Right ventricle myocardium superior (tissue), 1 donor: ENCODE results near the gene PRKCE. TPM values are rescaled to one million over a fixed set of nuclear protein-coding genes. Genes with fewer than 3 reads are reported as not detected.

Source experiments
- ATAC-seq: fragments of 200-7000 bp; cut with Tn5 transposase; one replicate; pipeline ENCODE4 v1.9.1; 2020; ENCODE audit warnings: mild to moderate bottlenecking; ENCODE audit not compliant: poor library complexity
- DNase-seq: peaks from one replicate; pipeline ENCODE4 v3.0.0-alpha.2; 2020
- intact Hi-C: fragments of 100-400 bp; cut with DNase I; formaldehyde crosslinking; loops from one replicate; pipeline ENCODE4 v1.11.2; 2022
- total RNA-seq: library from RNA; stranded (reverse); fragmentation: NEBNext Ultra II Directional; extraction: Animal tissue kit (Norgen Biotek cat#: 25700); gene quantifications from one replicate; pipeline ENCODE4 v1.2.1, GENCODE V29; 2021
- donor health status: DM: no; HTN: yes; CAD: no; lungs with severe emphysema.

Gene PRKCE
- total RNA-seq, 1 donor from 2014 or later: 12.5 TPM

DNA sequence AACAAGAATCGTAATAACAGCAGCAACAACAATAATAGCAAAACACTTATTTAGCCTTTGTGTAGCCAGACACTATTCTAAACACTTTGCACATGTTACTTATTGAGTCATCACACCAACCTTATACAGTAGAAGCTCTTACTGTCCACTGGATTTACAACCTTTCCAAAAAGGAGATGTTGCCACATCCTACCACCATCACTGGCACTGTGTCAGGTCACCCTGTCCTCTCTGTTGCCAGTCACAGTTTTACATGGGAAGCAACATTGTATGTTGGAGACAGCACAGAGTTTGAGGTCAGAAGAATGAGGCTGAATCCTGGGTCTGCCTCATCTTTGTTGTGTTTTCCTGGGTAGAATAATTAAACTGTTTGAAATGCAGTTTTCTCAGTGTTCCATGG lies 444.4 kb downstream of the PRKCE start:
- DNase-seq (no peak), ATAC-seq (no peak)
- intact Hi-C loops: no loop called here

GRCh38 chr2:46096260-46096659 lies 444.8 kb downstream of the PRKCE start:
- ATAC-seq: no peak
- intact Hi-C loops: no loop called here

DNA sequence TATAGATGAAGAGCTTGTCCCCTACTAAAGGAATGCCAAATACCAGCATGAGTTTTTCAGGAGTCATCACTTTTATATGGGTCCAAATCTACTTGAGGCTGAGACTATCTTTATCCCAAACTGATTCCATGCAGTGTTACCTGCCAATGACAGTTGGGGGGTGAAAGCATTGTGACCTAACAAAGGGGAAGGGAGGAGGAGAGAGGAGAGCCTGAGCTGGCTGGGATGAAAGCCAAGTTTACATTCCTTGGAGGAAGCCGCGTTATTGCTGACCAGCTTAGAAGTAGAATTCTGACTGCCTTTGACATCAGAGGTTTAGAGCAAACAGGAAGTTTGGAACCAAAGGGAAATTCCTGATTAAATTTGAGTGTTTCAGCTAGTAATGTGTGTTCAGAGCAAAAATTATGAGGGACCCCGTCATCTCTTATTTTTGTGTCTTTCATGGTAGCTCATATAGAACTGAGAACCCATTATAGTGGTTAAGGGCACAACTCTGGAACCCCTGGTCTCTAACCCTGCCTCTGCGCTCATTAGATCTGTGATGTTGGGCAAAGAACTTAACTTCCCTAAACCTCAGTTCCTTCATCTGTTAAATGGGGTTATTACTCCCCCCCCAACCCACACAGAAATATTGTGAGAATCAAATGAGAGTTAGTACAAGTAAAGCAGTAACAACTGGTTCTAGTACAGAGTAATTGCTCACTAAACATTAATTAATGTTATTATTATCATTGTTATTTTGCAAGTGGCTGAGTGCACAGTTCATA lies 446.4 kb downstream of the PRKCE start:
- ATAC-seq (peak; percentile 90), DNase-seq (peak; percentile 54)
- intact Hi-C loops: no loop called here

More at GRCh38 chr2:46096260-46096659, 444.8 kb downstream of the PRKCE start:
- DNase-seq: no peak

DNA sequence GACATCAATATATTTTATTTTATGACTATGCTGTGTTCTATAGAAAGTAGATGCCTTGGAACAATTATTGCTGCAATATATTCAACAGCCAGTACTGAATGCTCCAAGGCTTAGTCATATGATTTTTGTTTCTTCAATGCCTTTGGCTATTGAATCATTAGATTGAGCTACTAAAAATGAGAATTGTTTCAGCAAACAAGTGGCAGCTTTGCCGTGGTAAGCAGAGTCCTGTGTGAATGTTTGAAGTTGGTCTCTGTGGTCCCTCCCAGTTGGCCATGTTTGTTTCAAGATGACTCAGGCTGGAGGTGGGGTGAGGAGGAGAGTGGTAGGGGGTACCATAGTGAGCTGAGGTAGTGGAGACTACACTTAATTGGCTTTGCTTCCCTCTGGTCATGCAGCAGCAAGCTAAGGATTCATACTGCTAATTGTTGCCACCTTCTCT lies 447.2 kb downstream of the PRKCE start:
- intact Hi-C loops: no loop called here
- DNase-seq (no peak), ATAC-seq (no peak)

- intact Hi-C loops: no loop called here
- DNase-seq (no peak), ATAC-seq (no peak)
These were observed 450.2 kb downstream of the PRKCE start for GRCh38 chr2:46101557-46102220.

- DNase-seq (no peak), ATAC-seq (no peak)
- intact Hi-C loops: no loop called here
These were observed 455.2 kb downstream of the PRKCE start for GRCh38 chr2:46106690-46107089.

- ATAC-seq (no peak), DNase-seq (no peak)
- intact Hi-C loops: no loop called here
These were observed 463.5 kb downstream of the PRKCE start for GRCh38 chr2:46114996-46115395.

DNA sequence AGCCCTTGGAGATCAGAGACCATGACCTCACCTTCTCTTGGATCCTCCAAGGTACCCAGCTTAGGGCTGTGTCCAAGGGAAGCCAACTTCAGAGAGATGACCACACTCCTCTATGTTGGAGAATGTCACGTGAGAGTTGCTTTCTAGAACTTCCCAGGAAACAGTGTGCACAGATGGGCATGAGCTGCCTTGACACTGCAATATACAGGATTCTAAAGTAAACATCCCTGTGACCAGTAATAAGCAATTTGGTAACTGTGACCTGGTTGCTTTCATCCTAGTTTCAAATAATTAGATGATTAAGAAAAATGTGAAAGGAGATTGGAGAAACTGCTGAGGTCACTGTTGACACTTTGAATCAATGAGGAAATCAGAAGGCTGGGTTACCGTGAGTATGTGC lies 464.7 kb downstream of the PRKCE start:
- intact Hi-C loops: no loop called here
- ATAC-seq (no peak), DNase-seq (no peak)

DNA sequence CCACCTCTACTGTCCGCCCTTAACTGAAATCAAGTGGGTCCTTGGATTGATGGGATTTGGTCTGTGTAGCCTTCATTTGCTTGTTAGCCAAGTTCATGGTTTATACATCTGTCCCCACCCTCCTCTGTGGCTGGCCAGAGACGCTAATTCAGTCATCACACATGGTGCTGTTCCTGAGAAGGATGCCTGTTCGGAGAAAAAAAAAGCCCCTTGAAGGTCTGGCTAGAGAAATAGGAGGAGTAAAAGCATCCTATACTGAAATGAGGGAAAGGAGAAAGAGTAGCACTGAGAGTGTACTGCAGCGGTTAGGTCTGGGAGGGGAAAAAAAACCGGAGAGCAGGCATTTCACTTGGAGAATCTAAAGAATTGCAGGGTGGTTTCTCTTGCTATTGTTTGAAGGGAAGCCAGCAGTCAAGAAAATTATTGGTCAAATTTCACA lies 465.1 kb downstream of the PRKCE start:
- intact Hi-C loops: no loop called here
- ATAC-seq: no peak
- no peak for DNase-seq

DNA sequence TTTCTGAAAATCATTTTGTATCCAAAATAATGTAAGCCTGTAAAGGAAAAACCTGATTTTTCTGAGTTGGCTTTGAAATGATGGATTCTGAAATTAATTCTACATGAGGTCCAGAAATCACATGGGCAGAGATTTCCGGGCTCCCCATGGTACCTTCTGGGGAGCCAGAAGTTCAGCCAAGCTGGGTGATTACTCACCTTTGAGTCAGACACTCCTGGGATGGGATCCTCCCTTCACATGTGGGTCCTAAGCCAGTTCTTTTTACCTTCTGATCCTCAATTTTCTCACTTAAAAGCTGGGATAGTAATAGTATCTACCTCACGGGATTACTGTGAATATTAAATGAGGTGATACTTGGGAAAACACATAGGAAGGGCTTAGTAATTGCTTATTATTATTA lies 465.9 kb downstream of the PRKCE start:
- intact Hi-C loops: no loop called here
- DNase-seq (no peak), ATAC-seq (no peak)

- DNase-seq (no peak), ATAC-seq (no peak)
- intact Hi-C loops: no loop called here
These were observed 466.5 kb downstream of the PRKCE start for GRCh38 chr2:46117994-46118393.

DNA sequence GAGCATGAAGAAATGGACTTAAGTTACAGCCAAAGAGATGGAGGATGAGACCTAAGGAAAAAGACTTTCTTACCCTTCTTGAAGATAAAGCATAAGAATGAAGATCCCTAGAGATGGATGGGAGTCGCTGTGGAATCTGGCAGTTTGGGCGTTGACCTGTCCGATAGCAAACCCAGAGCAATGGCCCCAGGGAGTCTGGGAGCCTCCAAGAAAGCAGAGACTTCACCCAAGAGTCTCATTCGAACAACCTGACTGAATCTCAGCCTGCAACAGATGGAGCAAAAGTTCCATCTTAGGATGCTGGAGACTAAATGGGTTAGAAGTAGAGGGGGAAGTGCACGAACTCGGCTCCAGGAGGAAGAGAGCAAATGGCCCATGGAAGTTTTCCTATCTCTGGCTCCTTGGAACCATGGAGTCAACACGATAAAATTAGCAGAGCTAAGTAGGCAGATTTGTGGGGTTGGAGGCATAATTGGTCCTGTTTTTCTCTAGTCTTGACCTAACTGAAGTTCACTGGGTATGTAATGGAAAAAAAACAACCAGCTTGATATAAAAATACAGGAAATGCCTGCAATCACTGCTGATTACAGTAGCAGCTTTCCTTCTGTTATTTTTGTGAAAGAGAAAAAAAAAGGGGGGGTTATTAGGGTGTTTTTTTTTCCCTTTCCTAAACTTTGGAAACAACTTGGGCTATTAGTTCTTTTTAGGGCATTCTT lies 467.3 kb downstream of the PRKCE start:
- intact Hi-C loops: no loop called here
- ATAC-seq: peak; percentile 73
- DNase-seq: no peak

- peak; percentile 67 for ATAC-seq
- DNase-seq: no peak
- intact Hi-C loops: no loop called here
These were observed 468.0 kb downstream of the PRKCE start for GRCh38 chr2:46119453-46119852.

DNA sequence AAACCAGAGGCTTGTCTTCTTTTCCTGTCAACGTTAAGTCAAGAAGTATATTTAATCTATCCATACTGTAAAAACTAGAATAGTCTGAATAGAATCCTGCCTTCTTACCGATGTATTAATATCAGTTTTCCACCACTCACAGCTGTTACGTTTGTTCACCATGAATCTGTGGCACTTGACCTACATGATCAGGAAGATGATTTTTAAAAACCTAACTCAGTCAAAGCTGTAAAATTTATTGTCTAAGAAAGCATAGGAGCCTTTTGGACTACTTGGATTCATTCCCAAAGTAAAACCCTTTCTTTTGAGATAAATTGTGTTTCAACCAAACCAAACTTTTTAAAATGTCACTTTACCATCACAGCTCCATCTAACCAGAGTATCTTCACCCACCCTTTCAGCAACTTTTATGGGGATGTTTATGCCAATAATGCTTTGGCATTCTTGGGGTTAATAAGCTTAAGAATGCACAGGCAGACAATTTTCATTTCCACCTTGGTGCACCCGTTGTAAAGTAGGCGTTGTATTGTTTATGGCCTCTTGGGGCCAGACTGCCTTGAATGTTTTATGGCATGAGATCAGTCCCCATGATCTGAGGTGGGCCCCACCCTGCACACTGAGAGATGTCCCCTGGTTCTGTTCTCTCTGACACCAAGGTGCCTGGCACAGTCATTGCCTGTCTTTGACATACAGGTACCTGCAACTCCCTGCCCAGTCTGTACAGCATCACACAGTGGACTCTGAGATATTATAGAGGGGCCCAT lies 469.5 kb downstream of the PRKCE start:
- no peak for DNase-seq
- intact Hi-C loops: no loop called here

GRCh38 chr2:46122318-46122976 lies 471.0 kb downstream of the PRKCE start:
- no peak for ATAC-seq
- intact Hi-C loops: no loop called here
- DNase-seq: no peak

More for the DNA sequence above, 469.5 kb downstream of the PRKCE start:
- no peak for ATAC-seq

DNA sequence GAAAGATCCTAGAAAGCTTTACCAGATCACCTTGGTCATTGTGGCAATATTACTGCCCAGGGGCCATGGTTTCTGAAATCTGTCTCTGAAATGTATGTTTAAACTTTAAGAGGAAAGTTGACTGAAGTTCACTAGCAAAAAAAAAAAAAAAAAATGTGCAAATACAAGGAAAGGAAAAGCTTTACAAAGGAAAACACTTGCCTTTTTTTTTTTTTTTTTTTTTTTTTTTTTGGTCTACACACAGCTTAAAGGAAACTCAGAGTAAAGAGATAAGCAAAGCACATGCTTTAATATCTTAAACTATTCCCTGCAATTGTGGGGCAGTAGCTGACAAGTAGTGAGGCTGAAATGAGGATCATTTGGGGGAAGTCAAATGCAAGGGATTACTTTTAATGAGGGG lies 471.5 kb downstream of the PRKCE start:
- no peak for DNase-seq
- intact Hi-C loops: no loop called here
- ATAC-seq: no peak

DNA sequence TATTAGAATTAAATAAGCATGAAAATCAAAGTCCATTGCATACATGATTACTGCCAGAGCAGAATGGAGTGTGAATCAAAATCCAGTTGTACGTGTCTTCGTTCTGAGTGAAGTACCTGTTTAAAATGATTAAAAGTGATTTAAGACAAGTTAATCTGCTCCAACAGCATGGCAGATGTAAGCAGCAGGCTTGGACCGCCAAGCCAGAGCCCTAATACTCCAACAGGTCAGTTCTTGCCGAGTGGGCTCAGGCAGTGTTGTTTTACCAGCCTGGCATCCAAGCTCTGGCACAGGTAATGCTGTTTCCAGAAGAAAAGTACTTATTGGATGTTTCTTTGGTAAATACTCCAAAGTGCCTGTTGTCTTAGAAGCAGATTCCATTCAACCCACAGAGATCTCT lies 474.3 kb downstream of the PRKCE start:
- ATAC-seq (no peak), DNase-seq (no peak)
- intact Hi-C loops: no loop called here

DNA sequence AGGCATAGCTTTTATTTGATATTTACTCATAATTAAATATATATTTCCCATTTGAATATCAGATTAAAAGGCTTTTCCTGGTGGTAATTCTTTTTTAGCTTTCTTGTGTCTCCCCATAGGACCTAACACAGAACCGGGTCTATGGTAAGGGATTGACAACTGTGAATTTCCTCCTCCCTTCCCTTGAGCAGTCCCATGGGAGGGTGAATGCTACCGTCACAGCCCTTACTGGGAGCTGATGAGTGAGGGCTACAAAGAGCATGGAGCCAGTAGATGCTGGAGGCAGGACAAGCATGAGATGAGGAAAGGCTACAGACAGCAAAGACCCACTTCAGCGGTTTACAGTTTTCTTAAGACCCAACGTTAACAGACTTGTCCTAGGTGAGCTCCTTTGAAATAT lies 475.1 kb downstream of the PRKCE start:
- intact Hi-C loops: no loop called here
- DNase-seq: no peak
- no peak for ATAC-seq

- DNase-seq (no peak), ATAC-seq (no peak)
- intact Hi-C loops: no loop called here
These were observed 475.7 kb downstream of the PRKCE start for GRCh38 chr2:46127176-46127575.
